Hematopoietic multipotent progenitor cell (in vitro differentiated cells): Measurements from ENCODE around the gene NPHP4. TPM values are rescaled to one million over a fixed set of nuclear protein-coding genes. Genes with fewer than 3 reads are reported as not detected.

Experiments used
- DNase-seq, 3 donors: peaks; one replicate each; pipeline ENCODE4 v3.0.0-alpha.2; 2011 to 2015; ENCODE audit warnings: low read depth in 2 of 3, low spot score in 2 of 3
- total RNA-seq: library from RNA; depleted of rRNA; stranded (reverse); fragments of >200 nt; gene quantifications from one replicate; pipeline ENCODE4 v1.2.3, GENCODE V29; 2012

Gene NPHP4
- total RNA-seq, 1 donor, result 9.7 TPM

- no peak for DNase-seq
These were observed 152.2 kb downstream of the NPHP4 start for GRCh38 chr1:5839881-5840550.

GRCh38 chr1:5839161-5839880, 152.9 kb downstream of the NPHP4 start:
- DNase-seq, result no peak

GRCh38 chr1:5837976-5838653, 154.1 kb downstream of the NPHP4 start:
- DNase-seq, result no peak

- DNase-seq, result peak in 2 of 3 donors; percentile 8 to 73
These were observed 155.3 kb downstream of the NPHP4 start for GRCh38 chr1:5836776-5837440.

DNA sequence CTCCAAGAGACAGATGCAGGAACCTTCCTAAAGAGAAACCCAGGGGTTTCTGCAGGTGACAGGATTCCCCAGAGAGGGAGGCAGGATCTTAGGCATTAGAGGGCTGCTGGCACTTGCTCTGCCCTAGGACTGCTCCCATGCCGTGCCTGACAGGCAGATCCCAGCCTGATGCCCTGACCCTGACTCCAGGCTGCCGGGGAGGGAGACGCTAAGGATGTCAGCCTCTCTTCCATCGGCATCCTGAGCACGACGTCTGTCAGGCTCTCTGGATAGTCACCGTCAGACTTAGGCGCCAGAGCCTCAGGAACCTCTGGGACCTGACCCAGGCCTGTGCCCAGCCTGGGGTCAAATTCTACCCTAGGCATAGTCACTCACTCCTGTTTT, 157.1 kb downstream of the NPHP4 start:
- DNase-seq, result no peak

DNA sequence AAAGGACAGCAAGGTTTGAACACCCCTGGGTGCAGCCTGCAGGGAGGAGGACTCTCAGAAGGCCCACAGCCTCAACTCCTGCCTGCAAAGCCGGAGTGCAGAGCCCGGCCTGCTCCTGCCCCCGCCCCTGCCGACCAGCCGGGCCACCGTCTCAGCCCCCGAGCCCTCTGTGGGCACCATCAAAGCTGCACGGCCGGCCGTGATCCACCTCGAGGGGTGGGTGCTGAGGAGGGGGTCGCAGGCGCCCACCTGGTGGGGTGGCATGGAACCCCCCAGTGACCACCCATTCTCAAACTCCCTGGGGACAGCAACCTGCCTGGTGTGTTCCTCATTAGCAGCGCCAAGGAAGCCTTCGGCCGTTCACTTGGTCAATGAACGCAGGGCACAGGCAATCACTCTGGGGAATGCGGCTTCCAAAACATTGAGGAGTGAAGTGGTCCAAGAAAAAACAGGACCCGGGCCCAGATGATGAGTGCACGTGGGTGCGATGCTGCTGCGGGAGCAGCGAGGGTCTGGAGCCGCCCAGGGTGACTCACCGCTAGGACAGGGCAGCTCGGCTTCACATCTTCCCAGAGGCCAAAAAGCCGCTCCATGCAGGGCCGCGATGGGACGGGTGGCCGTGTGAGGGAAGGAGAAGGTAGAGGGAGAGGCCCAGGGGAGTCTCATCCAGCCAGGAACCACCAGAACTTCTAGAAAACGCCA, 157.6 kb downstream of the NPHP4 start:
- no peak for DNase-seq

DNA sequence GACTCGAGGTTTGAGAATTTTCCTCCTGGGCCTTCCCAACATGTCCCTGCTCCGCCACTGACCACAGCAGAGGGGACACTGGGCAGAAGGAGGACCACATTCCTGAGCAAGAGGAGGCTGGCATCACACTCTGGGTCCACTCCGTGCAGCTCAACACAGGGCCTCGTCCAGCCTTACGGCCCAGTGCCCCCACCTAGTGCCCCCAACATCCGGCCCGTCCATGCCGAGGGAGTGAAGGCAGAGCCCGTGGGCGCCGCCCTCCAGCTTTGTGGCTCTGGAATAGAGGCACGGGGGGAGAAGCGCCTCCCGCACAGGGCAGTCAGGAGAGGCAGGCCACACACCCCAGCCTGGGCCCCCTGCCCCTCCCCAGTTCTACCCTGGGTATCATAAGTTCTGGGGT, 158.3 kb downstream of the NPHP4 start:
- no peak for DNase-seq

GRCh38 chr1:5832916-5833895, 159.0 kb downstream of the NPHP4 start:
- no peak for DNase-seq

DNA sequence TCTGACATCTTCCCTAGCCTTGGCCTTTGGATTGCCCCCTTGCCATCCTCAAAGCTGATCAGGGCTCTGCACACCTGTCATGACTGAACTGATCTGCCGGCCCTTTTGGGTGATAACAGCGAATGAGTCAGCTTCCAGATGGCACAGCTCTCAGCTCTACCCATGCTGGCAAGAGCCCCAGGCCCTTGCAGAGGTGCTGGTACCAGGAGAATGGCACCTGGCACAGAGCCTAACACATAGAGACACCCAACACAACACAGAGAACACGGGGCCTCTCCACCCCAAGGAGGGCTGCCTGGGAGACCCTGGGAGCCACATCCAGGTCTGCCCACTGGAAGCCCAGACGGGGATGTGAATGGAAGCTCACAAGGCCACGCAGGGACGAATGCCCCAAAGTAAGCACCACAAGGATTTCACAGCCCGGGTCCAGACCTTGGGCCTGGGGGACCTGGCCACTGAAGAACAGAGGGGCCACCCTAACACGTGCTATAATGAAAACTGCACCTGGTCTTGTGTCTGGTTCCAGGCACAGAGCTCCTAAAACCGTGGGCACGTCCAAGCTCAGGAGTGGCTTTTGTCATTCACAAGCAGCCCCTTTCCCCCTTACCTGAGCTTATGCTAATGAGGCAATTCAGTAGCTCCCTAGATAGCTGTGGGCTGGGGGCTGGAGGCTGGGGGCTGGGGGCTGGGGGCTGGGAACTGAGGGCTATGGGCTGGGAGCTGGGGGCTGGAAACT, 160.5 kb downstream of the NPHP4 start:
- DNase-seq, result no peak

- DNase-seq, result no peak
These were observed 161.2 kb downstream of the NPHP4 start for GRCh38 chr1:5830771-5831599.

DNA sequence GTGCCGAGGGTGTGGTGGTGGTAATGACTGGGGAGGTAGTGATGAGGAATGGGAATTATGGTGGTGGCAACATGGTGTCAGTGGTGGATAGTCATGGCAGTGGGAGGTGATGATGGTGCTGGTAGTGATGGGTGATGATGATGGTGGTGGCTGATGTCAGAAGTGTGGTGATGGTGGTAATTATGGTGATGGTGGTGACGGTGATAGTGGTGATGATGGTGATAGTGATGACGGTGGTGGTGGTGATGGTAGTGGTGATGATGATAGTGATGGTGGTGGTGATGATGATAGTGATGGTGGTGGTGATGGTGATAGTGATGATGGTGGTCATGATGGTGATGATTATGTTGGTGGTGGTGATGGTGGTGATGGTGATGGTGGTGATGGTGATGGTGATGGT, 162.8 kb downstream of the NPHP4 start:
- DNase-seq, result no peak

DNA sequence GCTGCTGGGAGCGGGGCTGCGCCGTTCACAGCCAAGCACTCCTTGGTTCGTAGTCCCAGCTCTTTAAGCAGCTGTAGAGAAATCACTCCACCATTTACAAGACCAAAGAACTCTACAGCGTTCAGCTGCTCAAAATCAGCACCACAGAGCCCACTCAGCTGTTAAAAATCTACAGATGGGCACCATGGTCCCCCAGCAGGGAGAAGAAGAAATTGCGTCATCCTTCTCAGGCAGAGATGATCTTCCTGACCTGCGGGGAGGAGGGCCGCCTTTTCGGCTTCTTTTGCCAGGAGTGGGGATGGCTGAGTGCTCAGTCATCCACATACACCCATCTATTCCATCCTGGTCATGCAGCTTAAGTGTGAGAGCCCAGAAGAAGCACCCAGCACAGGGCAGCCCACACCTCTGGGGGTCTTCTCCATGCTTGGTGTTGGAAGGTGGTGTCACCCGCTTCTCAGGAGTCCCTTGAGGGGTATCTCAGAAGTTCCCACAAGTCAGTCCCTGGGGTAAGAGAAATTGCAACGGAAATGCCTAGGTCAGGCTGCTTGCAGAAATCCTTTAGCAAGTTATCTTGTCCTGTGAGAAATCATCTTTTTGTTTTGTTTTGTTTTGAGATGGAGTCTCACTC, 163.8 kb downstream of the NPHP4 start:
- DNase-seq, result no peak

DNA sequence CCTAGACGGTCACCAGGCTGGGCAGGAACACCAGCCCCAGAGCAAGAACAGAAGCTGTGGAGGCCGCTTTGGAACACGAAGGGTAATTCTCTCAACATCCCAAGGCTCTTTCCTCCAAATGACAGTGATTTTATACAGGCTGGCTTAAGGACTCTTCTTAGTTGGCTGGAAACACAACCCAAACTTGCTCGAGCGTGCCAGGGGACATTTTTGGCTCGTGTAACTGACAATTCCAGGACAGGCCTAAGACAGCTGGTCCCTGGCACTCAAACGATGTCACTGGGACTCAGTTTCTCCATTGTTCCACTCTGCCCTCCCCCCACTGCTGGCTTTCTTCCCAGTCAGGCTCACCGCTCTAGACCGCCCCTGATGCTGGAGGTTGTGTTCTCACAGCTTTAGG, 164.7 kb downstream of the NPHP4 start:
- no peak for DNase-seq

GRCh38 chr1:5826601-5827000, 165.6 kb downstream of the NPHP4 start:
- no peak for DNase-seq

DNA sequence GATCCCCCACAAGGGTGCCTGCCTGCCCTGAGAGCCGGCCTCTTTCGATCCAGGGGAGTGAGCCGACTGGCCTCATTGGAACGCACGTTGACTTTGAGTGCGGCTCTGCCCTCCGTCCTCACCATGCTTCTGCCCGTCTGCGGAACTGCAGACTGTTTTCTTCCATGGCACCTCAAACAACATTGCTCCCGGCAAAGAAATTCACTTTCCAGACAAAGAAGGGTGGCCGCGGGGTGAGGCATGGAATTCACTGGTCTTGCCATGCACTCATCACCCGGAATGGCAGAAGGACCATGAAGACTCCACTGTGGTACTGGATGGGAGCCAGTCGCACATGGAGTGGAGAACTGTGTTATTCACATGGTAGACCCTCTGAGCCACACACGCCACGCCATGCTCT, 169.5 kb downstream of the NPHP4 start:
- no peak for DNase-seq

DNA sequence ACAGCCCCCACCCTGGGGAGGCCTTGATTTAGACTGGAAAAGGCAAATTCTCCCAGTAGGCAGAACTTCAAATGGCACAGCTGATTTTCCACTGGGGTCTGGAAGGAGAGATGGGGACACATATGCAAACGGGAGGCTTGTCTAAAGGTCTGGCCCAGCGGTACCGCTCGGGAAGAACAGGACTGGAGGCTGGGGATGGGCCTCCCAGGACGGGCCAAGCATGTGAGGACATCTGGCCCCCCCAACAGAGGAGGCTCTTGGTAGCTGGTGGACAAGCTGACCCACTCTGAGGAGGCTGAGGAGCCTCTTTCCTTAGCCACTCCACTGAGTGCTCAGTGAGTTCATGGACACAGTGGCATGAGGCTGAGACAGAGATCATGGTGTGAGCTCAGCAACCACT, 170.0 kb downstream of the NPHP4 start:
- DNase-seq, result no peak

DNA sequence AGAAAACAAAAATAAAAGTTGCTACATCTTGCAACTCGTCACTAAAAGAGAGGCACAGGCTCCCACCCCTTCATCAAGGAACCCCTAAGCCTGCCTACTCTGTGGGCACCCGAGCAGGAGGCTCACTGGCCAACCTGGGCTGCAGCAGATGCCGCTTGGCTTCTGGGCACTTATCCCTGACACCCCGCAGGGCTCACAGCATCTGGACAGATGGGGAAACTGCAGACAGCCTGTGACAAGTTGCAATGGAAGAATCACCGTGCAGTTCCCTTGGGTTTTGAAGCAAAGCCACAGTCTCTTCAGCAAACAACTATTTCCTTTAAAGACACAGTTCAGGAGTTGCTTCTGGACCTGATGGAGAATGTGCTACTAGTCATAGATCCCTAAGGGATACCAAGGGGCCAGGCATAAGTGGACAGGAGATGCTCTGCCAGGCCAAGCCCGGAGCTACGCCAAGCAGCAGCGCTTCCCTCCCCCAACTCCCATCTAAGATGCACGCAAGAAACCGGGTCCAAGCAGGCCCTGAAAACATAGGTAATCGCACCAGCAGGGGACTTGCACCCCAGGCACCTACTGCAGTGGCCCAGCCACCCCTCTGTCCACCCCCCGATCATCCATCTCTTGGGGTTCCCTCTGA, 170.6 kb downstream of the NPHP4 start:
- no peak for DNase-seq
